ENCODE data around the gene SGCD.

The SGCD gene

GRCh38 chr5:156699147-156699546 lies 372.2 kb downstream of the SGCD start:
- TF ChIP-seq CTCF (IDR thresholded peaks at IDR 0.05): no peak

- TF ChIP-seq CTCF (IDR thresholded peaks at IDR 0.05): no peak
Observed at GRCh38 chr5:156704139-156704538, 377.2 kb downstream of the SGCD start.

GRCh38 chr5:156706631-156707030 lies 379.7 kb downstream of the SGCD start:
- no peak for TF ChIP-seq CTCF (IDR thresholded peaks at IDR 0.05)

GRCh38 chr5:156707750-156708149 lies 380.8 kb downstream of the SGCD start:
- TF ChIP-seq CTCF (IDR thresholded peaks at IDR 0.05): no peak

- TF ChIP-seq CTCF (IDR thresholded peaks at IDR 0.05): no peak
Observed at GRCh38 chr5:156715287-156715686, 388.3 kb downstream of the SGCD start.

GRCh38 chr5:156716591-156717380 lies 389.8 kb downstream of the SGCD start:
- no peak for TF ChIP-seq CTCF (IDR thresholded peaks at IDR 0.05)

- TF ChIP-seq CTCF (IDR thresholded peaks at IDR 0.05): no peak
Observed at GRCh38 chr5:156718985-156719384, 392.0 kb downstream of the SGCD start.

GRCh38 chr5:156722358-156722757 lies 395.4 kb downstream of the SGCD start:
- TF ChIP-seq CTCF (IDR thresholded peaks at IDR 0.05): no peak
